Suppressor macrophage treated with lipopolysaccharide for 1 hour (primary cell): ENCODE data around the gene C22orf31.
"Not testable (repeated sequence)": the region's sequence is repeated elsewhere in the genome, so short reads cannot be mapped to it uniquely, and the experiment has no call there.

Source experiments
- DNase-seq, 3 donors: peaks; one replicate each; pipeline ENCODE4 v3.0.0-alpha.2; 2020 to 2022

C22orf31 gene

DNA sequence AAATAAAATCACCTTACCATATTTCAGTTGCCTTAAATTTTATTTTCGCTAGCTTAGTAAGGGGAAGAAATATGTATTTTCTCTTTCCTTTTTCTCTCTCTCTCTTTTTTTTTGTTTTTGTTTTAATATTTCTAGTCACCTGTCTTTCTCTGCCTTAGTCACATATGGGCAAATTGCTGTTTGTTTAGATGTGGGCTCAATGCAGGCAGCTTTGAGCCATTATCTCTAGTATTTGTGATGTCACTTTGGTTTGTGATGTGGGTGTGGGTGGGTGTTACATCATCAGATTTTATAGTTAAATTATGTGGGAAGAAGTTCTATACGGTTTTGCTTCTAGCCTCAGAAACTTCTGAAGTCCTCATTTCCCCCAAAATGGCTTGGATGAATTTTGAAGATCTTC is at the start of gene C22orf31:
TSS of gene C22orf31 (minus strand) at position 59 of the 400 bp plus-strand sequence. CDS start at position 20, 39 bp downstream.
- DNase-seq = no peak

DNA sequence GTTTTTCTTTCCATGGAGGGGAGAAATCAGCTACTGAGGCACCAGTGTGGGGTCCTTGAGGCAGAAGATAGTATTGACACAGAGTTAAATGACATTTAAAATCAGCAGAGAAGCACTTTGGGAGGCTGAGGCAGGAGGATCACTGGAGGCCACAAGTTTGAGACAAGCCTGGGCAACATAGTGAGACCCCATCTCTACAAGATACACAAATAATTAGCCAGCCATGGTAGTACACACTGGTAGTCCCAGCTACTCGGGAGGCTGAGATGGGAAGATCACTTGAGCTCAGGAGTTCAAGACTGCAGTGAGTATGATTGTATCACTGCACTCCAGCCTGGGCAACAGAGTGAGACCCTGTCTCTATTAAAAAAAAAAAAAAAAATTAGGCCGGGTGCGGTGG is 49.3 kb upstream of the C22orf31 start:
- DNase-seq = no peak

DNA sequence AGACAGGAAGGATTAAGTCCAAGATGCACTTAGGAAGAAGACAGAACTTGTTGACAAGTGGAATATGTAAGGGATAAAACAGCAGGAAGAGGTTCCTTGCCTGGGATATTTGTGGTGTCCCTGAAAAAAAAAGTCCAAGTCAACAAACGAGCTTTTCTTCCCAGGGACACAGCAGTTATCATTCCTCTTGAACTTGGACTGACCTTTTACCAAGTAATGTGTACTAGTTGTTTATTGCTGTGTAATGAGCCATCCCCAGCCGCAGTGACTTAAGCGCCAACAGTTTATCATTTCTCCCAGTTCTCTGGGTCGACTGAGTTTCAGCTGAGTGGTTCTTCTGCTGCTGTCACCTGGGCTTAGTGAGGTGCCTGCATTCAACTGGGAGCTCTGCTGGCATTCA is 48.2 kb upstream of the C22orf31 start:
- DNase-seq = no peak

DNA sequence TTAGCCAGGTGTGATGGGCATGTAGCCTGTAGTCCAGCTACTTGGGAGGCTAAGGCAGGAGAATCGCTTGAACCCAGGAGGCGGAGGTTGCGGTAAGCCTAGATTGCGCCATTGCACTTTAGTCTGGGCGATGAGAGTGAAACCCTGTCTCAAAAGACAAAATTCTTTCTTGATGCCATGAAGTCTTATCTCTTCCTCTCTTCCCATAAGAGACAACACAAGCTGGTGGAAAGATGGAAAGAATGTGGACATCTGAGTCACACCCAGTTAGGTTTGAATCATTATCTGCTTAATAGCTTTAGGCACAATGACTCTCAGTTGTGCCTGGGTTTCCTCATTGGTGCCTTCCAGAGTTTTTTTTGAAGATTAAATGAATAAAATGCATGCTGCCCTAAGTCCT is 46.5 kb upstream of the C22orf31 start:
- no peak for DNase-seq

DNA sequence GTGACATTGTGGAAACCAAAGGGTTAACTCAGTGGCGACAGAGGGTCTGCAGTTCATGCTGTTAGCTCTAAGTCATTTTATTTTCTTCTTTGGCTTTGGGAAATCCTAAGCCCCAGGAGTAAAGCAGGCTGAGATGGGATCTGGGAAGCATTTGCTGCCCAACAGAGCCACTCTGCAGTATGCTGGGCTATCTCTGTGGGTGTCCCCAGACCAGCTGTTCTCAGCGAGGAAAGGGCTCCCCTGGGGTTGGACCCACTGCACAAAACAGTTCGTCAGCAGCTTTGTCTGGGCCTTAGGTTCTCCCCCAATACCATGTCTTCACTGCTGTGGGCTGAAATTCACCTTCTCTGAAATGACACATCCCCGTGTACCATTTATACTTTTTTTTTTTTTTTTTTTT is 45.2 kb upstream of the C22orf31 start:
- no peak for DNase-seq

DNA sequence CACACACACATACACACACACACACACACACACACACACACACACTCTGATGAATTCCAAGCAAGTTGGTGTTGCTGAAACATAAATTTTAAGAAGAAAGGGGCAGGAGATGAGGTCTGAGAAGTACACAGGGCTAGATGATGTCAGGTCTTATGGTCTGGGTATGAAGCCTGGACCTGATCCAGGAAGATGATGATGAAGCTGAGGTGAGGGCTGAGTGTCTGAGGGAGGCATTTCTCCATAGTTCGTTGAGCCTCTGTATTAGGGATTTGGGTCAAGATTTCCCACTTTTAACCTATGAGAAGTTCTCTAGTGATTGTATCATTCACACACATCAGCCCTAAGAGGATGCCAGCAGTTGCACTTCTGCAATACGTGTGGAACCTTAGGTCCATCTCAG is 43.8 kb upstream of the C22orf31 start:
- DNase-seq = no peak

DNA sequence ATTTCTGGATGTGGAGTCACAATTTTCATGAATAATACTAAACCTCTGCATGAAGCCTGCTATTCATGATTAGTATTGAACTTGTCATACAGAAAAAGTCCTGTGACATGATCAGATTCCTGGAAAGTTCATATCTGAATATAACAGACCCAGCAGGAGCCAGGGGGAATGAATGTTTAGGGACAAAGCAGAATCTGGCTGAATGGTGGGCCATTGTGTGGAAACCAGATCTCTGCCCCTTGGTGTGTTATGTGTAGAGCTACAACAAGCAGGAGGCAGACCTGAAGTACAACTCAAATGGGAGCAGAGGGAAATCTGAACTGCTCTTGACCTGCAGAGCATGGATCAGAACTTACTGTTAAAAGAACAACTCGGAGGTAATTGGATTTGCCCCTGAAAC is 41.5 kb upstream of the C22orf31 start:
- no peak for DNase-seq

DNA sequence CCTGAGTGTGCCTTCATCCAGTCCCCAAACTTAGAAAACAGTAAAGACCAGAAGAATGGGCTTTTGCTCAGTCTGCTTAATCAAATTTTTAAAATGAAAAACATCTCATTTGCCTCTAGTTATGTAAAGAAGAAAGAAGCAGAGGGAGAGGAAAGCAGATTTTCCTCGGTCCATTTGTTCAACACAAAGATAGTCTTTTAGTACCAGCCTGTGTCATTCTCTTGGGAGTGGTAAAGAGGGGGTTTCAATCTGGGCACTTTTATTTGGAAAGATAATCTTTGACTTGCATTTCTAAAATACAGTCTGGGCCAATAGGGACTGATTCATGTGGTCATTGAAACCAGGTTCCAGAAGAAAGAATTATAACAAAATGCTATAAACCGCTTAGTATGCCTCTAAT is 40.7 kb upstream of the C22orf31 start:
- no peak for DNase-seq

DNA sequence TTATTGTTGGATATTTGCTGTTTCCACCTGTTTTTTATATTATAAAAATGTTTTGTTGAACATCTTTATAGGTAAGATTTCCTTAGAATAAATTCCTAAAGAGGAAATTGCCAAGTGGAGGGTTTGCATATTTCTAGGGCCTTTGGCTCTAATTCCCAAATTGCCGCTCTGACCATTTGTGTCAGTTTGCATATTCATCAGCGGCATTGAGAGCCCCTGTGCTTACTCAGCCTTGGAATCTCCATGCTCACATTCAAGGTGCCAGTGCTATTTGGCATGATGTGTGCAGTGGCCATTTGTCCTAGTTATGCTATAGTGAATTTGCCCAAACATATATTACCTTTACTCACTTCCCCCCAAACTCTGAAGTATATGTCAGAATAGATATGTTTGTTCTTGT is 36.7 kb upstream of the C22orf31 start:
- DNase-seq = no peak

DNA sequence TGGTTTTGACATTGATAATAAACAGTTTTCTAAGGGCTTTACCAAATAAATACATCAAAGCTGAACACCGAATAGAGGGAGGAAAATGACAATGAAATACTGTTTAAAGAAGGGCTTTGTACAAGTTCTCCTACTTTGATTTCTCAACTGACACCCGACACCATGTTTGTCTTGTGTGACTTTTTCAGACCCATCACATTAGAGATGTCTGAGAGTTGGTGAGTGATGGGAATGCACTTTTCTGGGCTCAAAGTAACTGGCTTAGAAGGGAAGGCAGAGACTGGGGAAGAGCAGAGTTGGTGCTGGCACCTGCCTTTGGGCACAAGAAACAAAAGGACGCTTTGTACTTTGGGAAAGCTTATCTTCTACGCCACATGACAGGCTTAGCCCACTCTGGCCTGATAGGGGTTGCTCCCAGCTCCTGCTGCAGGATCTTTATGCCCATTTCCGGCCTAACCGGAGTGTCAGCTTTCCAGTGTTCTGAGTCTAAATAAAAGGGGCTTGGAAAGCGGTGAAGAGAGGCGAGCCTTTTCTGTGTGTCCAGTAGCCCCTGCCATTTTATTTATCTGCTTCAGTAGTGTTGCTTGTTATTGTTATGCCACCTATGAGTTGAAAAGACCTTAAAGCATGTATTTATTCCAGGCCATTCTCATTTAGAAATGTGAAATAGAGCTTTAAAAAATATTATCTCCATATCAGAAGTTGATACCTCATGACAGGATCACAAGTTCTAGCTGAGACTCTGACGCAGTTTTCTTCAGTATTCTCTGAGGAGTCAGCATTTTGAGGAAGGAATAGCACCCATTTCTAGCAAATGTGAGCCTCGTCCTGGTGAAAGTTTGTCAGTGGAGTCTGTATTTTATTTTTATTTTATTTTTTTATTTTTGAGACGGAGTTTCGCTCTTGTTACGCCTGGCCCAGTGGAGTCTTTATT is 35.4 kb upstream of the C22orf31 start:
- no peak for DNase-seq

DNA sequence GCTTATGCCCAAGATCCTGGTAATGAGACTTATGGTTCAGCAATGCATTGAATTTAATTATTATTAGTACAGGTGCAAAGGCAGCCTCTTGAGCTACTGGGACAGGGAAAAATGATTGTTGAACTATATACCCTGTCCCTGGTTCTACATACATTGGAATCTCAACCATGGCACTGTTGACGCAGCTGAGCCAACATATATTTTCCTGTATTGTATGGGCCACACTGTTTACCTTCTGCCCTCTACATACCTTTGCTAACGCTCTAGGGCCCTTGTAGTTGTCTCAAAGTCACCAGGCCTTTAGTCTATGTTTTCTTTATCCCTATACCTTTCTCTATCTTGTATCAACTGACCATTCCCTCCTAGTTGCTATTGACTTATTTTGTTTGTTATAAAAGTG is 33.8 kb upstream of the C22orf31 start:
- no peak for DNase-seq

DNA sequence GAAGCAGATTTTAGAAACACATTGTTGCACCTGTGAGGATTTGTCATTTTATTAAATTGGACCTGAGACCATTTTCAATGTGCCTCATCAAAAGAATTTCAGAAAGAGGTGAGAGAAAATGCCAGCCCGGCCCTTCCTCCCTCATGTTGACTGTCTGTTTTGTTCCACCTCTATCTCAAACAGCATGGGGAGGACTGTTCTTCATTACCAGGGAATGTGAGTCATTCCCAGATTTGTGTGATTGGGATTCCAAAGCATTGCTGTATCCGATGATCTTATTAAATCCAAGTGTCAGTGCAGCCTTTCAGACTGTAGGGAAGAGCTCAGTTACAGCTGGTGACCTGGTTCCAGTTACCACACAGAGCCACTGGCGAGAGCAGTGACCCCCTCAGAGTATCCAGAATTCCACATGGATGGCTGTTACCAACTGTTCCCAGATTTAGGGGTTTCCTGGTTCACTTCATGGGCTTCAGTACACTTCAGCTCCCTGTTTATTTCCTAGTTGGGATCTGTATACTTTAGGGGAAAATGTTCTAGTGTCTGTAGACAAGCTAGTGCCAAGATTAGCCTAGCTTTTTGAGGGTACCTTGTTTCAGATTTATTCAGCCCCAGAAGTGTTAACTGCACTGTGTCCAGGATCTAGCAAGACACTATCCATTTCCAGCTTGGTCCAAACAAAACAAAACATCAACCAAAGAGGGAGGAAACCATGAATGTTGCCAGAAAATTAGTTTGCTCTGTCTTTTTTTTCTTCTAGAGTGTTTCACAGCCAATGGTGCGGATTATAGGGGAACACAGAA is 32.1 kb upstream of the C22orf31 start:
- no peak for DNase-seq

DNA sequence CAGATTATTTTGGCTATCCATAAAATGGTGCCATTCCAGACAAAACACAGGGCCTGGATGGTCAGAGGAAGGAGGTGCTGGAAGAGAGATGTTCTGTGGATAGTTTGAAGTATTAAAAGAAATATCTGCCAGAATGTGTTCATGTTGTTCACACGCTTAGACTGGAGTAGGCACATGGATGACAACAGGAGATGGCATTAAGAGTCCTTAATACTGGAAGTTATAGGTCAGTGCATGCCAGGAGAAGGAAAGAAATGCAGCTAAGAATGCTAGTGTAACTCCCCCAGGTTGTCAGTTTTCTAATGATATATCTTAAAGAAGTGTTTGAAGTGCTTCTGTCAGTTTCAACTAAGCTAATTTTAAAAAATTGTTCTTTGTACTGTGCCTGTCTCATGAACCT is 31.4 kb upstream of the C22orf31 start:
- DNase-seq = no peak

DNA sequence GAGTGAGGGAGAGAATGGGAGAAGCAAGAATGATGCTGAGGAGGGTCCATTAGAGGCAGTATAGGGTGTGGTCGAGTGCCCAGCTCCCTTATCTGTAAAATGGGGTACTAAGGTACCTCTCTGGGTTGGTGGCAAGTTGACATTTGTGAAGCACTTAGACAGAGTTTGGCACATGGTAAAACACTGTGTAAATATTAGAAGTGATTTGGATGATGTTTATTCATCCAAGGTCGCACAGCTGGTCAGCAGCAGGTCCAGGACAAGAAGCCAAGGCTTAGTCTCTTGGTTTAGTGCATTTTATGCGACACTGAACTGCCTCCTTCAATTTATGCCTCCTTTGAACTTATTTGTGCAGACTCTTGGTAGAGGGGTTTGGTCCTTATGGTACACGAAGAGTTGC is 30.6 kb upstream of the C22orf31 start:
- DNase-seq = no peak

DNA sequence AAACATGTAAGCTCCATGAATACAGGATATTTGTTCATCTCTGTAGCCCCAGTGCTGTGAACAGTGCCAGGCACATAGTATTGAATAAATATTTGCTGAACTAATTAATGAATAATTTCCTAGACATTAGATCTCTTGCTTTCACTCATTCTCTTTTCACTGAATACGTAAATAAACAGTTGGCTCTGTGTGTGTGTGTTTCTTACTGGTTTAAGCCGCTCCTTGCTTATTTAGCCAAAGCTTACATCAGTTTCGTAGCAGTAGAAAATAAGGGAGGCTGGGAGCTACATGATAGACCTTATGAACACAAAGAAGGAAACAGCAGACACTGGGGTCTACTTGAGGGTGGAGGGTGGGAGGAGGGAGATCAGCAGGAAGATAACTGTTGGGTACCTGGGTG is 28.4 kb upstream of the C22orf31 start:
- DNase-seq = no peak

DNA sequence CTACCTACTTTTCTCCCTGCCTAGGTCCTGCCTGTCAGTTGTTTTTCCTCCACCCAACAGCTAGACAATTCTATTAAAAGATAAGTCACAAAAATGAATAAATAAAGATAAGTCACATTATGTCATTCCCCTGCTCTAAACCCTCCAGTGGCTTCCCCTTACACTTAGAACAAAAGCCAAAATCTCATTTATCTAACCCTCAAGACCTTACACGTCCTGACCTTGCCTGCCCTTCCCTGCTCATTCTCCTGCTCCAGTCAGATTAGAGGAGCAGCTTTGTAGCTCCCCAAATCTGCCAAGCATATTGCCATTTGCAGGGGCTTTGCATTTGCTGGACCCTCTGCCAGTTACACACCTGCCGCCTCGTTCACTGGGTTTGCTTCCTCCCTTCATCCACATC is 27.9 kb upstream of the C22orf31 start:
- DNase-seq = no peak

DNA sequence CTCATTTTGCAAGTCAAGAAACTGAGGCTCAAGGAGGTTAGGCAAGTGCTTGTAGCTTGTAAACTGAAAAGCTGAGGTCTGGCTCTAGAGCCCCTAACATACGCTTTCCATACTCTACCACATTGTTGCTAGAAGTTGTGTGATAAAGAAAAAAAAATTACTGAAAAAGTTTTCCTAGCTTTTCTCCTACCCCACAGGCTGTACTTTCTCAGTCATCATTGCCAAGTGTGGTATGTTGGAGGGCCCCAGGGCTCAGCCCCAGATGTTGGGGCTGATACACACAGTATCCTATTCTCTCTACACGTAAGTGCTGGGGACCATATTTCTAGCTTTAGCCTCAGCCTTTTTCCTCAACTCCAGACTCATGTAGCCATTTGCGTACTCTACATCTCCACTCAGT is 27.2 kb upstream of the C22orf31 start:
- DNase-seq = no peak

DNA sequence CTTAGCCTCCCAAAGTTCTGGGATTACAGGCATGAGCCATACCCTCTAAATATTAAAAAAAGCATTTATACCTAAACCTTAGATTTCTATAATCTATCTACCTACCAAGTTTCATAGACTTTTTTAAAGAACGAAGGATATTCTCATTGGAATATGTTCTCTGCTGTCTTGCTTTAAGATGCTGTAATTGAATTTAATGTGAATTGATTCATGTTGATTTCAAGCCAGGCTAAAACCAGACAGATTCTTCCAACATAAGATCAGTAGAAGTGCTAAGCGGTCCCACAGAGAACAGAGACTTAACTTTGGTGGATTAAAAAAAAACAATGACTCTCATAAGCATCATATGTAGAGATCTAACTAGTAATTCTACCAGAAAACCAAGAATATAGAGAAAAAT is 25.4 kb upstream of the C22orf31 start:
- DNase-seq = no peak

DNA sequence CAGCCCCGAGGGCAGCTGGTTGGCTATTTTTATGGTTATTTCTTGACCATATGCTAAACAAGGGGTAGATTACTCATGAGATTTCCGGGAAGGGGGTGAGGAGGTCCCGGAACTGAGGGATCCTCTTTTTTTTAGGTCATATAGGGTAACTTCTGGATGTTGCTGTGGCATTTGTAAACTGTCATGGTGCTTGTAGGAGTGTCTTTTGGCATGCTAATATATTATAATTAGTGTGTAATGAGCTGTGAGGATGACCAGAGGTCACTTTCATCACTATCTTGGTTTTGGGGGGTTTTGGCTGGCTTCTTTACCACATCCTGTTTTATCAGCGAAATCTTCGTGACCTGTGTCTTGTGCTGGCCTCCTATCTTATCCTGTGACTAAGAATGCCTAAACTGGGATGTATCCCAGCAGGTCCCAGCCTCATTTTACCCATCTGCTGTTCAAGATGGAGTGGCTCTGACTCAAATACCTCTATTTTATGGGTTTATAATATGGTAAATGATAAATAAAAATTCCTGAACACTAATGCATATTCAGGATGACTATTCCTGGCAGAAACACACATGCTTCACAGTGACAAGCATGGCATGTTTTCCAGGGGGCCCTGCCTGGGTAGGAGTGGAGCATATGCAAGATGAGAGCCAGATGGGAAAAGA is 22.4 kb upstream of the C22orf31 start:
- DNase-seq = peak; percentile 63 to 88 (median 72)

DNA sequence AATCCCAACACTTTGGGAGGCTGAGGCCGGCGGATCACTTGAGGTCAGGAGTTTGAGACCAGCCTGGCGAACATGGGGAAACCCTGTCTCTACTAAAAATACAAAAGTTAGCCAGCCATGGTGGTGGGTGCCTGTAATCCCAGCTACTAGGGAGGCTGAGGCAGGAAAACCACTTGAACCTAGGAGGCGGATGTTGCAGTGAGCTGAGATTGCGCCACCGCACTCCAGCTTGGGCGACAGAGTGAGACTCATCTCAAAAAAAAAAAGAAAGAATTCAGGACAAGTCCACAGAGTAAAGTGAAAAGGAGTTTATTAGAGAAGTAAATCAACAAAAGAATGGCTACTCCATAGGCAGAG is 21.9 kb upstream of the C22orf31 start:
- not testable (repeated sequence) for DNase-seq

DNA sequence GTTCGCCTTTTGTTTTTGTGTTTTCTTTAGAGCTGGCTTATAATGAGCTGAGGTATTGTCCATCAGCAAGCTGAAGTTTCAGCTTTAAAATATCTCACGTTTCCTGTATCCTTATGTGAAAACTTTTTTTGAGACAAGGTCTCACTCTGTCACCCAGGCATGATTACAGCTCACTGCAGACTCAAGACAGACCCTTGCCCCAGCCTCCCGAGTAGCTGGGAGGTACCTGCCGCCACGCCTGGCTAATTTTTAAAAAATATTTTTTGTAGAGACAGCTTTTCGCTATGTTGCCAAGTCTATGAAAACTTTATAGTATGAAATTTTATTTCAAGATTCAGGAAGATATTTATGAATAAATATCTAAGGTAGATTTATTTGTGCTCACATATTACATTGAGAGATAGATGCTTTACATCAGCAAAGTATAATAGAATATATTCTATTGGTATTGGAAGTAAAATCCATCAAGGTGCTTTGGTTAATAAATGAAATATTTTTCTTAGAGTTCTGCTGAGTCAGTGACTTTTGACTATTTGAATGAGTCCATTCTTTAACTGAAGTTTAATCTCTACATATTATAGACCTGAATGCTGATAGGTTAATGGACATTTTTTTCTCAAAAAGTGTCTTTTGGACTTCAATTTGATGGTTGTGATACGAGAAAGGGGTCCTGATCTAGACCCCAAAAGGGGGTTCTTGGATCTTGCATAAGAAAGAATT is 21.4 kb upstream of the C22orf31 start:
- DNase-seq = no peak

DNA sequence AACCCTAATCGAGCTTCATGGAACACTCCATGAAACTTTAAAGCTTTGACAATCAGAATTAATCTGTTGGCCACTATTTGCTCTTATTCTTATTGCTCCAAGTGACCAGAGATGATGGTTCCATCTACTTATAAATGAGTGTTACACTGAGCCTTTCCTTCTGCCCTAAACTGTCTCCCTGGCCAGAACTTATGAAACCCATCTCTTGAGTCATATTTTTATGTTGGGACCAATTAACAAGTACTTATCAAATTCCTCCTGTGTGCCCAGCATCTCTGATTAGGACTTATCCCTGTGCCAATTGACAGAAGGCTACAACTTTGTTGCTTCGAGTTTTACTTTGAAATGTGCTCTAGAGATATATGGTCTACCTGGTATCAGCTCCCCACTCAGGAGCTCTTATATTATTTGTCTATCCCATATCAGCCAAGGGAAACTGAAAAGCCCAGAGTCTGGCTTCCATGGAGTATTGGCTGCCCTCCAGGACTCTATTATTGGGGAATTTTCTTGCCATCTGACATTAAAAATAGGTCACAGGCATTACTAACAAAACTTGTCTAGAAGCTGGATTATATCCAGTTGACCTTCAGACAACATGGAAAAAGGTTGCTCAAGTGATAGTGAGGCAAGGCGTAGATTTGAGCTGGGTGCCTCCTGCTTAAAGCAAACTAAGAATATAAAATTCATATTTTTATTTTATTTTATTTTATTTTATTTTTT is 20.0 kb upstream of the C22orf31 start:
- no peak for DNase-seq
